Measurements from ENCODE around the gene P3R3URF.

GRCh38 chr1:46158312-46159281 lies 17.7 kb downstream of the P3R3URF start:
- no peak for TF ChIP-seq ZSCAN4 (tag by site-specific recombination; IDR thresholded peaks at IDR 0.05)
- TF ChIP-seq ZNF140 (tag by site-specific recombination; IDR thresholded peaks at IDR 0.05): no peak
- TF ChIP-seq CTCF (tag by site-specific recombination; IDR thresholded peaks at IDR 0.05): no peak
- TF ChIP-seq ZSCAN23 (tag by site-specific recombination; IDR thresholded peaks at IDR 0.05): no peak
